ENCODE measurements around the gene KHK. TPM values are rescaled to one million over a fixed set of nuclear protein-coding genes. Genes with fewer than 3 reads are reported as not detected.
A peak's percentile ranks its signal among the peaks of the same experiment; 100 is the strongest.

Gene KHK
- total and polyA plus RNA-seq, 9 of the 15 experiments (the other 6 are each of a cell fraction or from before 2014, with no cell fraction given): 1.5 to 10.7 (median 5.2) TPM

- TF ChIP-seq NELFE (IDR thresholded peaks at IDR 0.05; ENCODE audit: insufficient read depth, insufficient read length): no peak
- TF ChIP-seq FOXJ2 (tag; IDR thresholded peaks at IDR 0.05): 0 out of 2 replicates have a peak, but pooled peaks have one; percentile 24
- TF ChIP-seq KDM2B (CRISPR knock-in tag; IDR thresholded peaks at IDR 0.05): no peak
- no peak for TF ChIP-seq MYNN (IDR thresholded peaks at IDR 0.05)
- no peak for TF ChIP-seq MYNN (CRISPR knock-in tag; IDR thresholded peaks at IDR 0.05)
- no peak for TF ChIP-seq ZKSCAN1 (IDR thresholded peaks at IDR 0.05; ENCODE audit: low read depth, low read length)
- TF ChIP-seq ETV6 (IDR thresholded peaks at IDR 0.05; ENCODE audit: borderline replicate concordance in 1 of 2, low read depth in 2 of 2, low read length in 1 of 2): no peak
- TF ChIP-seq ETV6 (CRISPR knock-in tag; IDR thresholded peaks at IDR 0.05; ENCODE audit: borderline replicate concordance): no peak
- TF ChIP-seq PCBP1 (IDR thresholded peaks at IDR 0.05; ENCODE audit: low read depth, low read length, poor library complexity, severe bottlenecking): no peak
- no peak for TF ChIP-seq POU5F1 (IDR thresholded peaks at IDR 0.05; ENCODE audit: borderline replicate concordance, low read depth, low read length, partially characterized antibody)
- TF ChIP-seq HBP1 (CRISPR knock-in tag; IDR thresholded peaks at IDR 0.05): no peak
- TF ChIP-seq ZFP30 (CRISPR knock-in tag; IDR thresholded peaks at IDR 0.05; ENCODE audit: borderline replicate concordance): no peak
- TF ChIP-seq FOSL1 (tag; conservative IDR thresholded peaks at IDR 0.05): peak; percentile 56
- no peak for TF ChIP-seq ZNF280B (CRISPR knock-in tag; IDR thresholded peaks at IDR 0.05)
- TF ChIP-seq, protein P1, sequence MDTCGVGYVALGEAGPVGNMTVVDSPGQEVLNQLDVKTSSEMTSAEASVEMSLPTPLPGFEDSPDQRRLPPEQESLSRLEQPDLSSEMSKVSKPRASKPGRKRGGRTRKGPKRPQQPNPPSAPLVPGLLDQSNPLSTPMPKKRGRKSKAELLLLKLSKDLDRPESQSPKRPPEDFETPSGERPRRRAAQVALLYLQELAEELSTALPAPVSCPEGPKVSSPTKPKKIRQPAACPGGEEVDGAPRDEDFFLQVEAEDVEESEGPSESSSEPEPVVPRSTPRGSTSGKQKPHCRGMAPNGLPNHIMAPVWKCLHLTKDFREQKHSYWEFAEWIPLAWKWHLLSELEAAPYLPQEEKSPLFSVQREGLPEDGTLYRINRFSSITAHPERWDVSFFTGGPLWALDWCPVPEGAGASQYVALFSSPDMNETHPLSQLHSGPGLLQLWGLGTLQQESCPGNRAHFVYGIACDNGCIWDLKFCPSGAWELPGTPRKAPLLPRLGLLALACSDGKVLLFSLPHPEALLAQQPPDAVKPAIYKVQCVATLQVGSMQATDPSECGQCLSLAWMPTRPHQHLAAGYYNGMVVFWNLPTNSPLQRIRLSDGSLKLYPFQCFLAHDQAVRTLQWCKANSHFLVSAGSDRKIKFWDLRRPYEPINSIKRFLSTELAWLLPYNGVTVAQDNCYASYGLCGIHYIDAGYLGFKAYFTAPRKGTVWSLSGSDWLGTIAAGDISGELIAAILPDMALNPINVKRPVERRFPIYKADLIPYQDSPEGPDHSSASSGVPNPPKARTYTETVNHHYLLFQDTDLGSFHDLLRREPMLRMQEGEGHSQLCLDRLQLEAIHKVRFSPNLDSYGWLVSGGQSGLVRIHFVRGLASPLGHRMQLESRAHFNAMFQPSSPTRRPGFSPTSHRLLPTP (IDR thresholded peaks at IDR 0.05; ENCODE audit: borderline replicate concordance, extremely low read depth, insufficient read length): no peak
- TF ChIP-seq EZH2 (IDR thresholded peaks at IDR 0.05; ENCODE audit: borderline replicate concordance, low read depth, low read length): no peak
- TF ChIP-seq ELK3 (CRISPR knock-in tag; IDR thresholded peaks at IDR 0.05): no peak
- no peak for TF ChIP-seq ZFP91 (CRISPR knock-in tag; IDR thresholded peaks at IDR 0.05)
- TF ChIP-seq GATA2 (CRISPR knock-in tag; IDR thresholded peaks at IDR 0.05): no peak
Observed at GRCh38 chr2:27071277-27071989, 15.1 kb upstream of the KHK start, which contains the start of gene OST4 (continued).
